GOT3 (cell line): ENCODE measurements around the gene GBX1.

Experiments
- DNase-seq: peaks from one replicate; lab custom pipeline; 2025; ENCODE audit warnings: mixed read lengths; lab: John Stamatoyannopoulos, UW

The GBX1 gene

DNA sequence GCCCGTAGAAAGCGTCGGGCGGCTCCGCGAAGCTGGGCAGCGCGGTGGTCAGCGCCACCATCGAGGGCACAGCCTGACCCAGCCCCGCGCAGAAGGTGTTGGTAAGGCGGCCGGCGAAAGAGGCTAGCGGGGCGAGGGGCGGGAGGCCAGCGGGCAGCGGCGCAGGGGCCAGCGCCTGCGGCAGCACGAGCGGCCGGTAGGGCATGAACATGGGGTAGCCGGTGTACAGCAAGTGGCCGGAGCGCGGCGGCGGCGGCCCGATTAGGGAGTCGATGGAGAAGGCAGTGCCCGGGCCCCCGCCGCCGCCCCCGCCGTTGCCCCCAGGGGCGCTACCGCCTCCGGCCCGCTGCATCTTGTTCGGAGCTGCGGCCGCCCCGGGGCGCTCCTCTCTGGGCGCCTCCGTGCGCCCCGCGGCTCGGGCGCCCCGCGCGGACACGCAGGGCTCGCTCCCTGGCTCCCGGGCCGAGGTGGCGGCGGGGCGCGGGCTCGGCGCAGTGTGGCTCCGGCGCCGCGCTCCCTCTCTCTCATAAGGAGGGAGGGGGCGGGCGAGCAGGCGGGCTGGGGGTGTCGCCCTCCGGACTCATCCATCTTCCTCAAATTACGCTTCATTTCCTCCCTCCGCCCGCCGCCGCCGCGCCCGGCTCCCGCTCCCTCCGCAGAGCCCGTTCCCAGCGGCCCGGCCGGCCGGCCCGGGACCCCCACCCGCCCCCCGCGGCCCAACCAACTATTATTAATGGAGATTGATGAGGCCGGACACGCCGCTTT lies at the start of gene GBX1:
TSS of gene GBX1 (minus strand) at position 498 of the 765 bp plus-strand sequence. CDS start at position 352, 146 bp downstream.
- DNase-seq = no peak

DNA sequence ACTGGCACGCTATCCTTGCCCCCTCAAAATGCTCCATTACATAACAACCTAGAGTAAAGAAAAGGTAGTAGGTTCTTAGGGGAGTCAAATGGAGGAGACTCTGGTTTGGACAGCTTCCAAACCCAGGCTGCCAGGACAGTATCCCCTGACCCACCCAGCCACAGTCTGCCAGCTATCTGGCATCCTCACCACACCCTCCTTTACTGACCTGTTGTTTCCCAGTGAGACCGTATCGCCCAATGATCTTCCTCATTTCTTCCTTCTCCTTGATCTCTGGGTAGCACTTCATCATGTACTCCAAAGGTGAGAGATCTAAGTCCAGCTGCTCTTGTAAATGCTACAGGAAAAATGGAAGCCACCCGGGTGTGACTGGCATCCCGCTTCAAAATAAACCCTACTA lies 47.9 kb upstream of the GBX1 start:
- DNase-seq = no peak

DNA sequence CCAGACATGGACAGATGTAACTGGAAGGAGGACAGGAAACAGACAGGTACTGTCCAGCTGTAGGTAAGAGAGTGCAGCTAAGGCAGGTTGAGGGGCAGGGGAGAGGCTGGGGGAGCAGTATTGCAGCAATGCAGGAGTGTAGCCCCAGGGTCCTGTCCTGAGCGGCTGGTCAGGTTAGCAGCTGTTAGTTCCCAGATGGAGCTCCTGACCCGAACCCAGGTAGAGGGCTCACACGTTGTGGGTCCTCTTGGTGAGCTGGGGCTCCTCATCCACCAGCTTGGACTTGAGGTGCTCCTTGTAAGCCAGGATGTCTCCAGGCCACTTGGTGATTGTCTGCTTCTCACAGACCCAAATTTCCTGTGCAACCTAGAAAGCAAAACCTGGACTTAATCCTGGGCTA lies 46.3 kb upstream of the GBX1 start:
- no peak for DNase-seq

DNA sequence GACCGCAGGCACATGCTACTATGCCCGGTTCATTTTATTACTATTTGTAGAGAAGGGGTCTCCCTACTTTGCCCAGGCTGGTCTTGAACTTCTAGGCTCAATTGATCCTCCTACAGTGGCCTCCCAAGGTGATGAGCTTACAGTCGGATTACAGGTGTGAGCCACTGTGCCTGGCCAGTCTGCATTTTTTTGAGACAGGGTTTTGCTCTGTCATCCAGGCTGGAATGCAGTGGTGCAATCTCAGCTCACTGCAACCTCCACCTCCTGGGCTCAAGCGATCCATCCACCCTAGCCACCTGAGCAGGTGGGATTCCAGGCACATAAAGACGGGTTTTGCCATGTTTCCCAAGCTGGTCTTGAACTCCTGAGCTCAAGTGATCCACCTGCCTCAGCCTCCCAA lies 45.1 kb upstream of the GBX1 start:
- no peak for DNase-seq

DNA sequence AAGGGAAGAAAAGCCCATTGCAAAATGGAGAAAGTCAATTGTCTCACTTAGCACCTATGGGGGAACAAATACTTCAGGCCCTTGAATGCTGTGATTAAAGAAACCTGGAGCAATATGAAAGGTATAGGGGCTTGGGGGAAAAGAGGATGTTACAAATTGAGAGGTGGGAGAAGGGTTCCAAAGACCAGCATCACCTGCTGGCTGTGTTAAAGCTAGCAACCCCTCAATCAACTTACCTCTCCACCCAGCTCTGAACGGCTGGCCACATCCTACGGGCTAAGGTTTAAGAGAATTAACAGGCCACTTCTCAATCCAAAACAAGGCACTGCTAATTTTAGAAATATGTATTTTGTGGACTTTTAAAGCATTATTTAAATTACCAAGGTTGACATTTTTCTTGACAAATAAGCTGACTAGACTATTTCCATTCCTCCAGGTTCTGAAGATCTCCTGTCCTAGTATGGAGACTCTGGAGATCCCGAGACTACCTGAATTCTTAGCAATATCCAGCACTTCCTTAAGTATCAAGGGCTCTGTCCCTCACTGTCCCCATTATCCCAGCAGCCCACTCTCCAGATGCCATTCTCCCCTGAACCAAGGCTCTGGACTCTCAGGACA lies 43.8 kb upstream of the GBX1 start:
- DNase-seq = no peak

DNA sequence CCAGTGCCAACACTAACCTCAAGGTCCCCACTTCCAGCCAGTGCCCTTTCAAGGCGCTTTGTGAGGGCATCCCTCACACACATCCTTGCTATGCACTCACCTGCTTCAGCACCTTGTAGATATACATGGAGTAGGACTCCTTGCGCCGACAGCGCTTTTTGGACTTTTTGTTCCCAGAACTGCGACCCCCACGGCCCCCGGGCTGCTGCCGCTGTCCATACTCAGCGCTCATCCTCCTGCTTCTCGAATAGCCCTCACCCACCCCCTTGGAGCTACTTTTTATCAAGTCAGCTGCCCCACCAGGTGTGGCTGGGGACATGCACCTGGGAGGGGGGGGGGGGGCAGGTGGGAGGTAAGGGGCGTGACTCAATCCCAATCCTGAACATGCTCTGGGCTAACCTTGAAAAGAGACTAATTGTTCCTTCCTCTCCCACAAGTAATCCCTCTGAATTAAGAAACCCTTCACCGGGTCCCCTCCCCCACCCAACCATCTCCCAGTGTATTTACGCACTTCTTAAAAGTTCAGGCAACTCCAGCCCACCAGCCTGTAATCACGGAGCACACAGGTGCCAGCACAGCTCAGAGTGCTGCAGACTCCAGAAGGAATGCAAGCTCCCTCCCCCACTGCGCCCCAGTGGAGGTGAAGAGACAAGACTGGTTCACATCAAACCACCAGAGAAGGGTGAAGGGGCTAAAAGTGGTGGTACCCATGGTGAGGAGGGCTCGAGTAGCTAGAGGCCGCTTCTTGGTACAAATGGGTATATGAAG lies 42.8 kb upstream of the GBX1 start, which contains the start of gene H2BK1:
TSS of gene H2BK1 (minus strand) at position 402 of the 768 bp plus-strand sequence. CDS start at position 232, 170 bp downstream.
- no peak for DNase-seq

DNA sequence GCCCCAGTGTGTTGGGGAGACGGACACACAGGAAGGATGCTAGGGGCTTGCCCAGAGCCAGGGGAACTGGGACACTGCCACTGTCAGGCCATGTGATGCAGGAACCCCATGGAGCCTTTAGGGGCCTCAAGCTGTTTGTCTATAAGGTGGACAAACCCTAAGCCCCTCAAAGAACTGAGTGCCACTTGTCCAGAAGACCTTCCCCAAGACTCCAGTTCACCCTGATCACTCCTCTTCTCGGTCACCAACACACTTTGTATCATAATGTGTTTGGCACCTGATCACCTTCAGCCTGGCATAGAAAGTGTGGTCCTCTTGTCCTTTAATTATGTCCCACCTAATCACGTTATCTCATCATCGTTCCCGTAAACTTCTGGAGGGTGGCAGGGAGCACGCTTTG lies 42.1 kb upstream of the GBX1 start:
- DNase-seq = no peak

DNA sequence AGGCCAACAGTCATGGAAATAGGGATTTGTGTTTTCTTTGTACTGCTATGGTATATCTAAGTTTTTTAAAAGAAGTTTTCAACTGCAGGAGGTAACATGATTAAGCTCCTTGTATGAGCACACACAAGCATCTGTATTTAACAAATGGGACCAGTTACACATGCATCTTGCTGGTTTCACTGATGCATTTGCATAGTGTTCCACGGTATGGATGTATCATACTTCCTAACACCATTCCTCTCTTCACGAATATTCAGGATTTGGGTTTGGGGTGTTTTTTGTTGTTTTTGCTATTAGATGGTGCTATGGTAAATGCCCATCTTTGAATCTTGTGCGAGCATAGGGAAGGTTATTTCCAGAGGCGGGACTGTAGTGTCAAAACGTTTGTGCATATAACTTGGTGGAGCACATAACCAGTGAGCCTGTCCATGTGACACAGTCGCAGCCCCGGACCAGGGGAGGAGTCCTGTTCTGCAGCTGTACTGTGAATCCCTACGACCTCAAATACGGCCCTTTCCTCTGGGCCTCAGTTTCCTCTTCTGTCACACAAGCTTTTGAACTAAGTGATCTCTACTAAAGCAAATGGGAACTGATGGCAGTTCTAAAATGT lies 40.9 kb upstream of the GBX1 start:
- no peak for DNase-seq

DNA sequence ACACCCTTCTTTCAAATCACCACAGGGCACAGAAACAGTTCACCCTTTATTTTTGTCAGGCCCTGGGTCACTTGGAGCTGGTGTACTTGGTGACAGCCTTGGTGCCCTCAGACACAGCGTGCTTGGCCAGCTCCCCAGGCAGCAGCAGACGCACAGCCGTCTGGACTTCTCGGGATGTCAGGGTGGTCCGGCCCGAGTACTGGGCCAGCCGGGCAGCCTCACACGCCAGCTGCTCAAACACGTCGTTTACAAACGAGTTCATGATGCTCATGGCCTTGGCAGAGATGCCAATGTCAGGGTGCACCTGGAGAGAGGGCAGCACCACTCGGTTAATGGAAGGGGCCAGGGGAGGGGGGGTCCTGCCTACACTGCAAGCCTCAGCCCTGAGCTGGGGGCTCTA lies 40.3 kb upstream of the GBX1 start:
- DNase-seq = no peak

DNA sequence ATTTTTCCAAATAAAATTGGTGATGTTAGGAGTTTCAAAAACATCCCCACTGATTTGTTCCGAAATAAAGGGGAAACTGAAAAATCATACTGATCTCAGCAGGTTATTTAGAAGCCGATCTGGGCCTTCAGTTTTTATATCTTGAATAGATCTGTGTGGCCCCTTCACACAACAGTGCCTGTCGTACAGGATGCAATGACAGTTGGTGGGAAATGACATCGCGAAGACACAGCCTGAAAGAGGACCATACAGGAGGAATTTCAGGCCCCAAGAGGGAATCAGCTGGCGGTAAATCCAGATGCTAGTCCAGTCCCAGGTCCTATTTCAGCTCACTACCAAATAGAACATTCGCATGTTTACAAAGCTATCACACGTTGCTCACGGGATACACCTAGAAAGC lies 39.8 kb upstream of the GBX1 start:
- DNase-seq = no peak

DNA sequence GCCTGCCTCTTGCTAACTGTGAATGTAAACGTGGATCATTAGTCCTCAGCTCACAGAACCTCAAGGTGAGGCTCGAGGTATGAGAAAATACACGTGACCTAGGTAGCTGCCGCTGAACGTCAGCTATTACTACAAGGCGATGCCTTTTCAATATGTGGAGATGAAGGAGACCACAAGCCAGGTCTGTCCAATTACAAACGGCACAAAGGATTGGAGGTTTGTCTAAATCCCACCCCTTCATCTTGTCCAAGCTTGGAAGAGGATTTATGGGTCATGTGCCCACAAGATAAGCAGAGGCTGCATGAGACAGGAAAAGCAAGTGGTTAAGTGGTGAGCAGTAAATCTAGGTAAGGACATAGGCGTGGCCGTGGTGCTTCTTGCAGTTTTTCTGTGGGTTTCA lies 39.4 kb upstream of the GBX1 start:
- DNase-seq = no peak

DNA sequence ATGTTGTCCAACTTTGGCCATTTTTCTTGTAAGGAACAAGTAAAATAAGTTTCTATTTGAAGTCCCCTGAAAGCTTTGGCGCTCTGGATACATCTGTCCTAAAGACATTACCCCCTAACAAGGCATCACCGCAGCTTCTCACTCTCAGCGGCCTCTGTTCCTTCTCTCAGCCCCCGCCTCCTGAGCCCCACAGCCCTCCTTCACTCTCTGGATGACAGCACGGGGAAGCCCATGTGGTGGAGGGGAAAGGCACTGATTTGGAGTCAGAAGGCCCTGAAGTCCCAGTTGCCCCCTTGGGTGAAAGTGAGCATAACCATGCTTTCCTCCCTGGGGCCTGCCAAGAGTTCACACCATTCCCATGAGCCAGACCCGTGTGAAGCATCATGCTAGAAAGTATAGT lies 38.2 kb upstream of the GBX1 start:
- DNase-seq = no peak

DNA sequence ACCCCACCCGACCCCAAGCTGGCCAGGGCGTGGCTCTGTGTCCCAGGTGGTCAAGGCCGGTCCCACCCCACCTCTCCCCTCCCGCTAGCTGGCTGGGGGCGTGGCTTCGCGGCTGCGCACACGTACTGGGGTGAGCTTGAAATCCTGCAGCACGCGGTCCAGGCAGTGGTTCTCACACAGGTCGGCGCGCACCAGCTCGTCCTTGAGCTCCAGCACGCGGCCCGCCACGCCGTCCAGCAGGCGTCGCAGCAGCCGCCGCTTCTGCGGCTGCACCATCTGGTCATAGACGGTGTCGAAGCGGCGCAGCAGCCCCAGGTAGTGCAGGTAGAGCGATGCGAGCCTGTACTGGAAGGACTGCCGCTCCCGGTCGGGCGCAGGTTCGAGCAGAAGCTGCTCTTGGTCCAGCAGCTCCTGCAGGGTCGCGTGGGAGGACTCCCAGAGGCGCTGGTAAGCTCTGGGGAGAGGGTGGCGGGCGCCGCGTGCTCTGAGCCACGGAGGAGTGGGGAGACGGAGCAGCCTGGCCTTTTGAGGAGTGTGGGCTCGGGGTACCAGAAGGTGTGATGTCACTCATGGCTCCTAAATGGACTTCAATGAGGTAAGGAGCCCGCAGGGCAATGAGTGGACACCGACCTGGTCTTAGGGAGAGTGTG lies 37.0 kb upstream of the GBX1 start:
- no peak for DNase-seq

DNA sequence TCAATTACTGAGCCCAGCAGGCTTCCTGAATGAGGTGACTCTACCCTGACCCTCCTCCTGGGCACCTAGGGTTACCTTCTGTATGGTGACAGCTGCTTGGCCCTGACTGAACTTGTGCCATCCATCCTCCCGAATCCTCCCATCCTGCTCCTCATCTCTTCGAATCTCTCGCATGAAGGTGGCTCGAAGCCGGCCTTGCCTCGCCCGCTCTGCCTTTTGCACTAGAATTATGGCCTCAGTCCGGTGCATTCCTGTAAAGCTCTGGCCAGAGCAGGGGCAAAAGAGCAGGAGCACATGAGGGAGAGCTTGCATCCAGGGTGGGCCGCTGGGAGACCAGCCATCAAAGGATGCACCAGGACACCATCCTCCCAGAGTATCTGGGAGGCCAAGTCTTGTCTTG lies 35.3 kb upstream of the GBX1 start:
- no peak for DNase-seq

DNA sequence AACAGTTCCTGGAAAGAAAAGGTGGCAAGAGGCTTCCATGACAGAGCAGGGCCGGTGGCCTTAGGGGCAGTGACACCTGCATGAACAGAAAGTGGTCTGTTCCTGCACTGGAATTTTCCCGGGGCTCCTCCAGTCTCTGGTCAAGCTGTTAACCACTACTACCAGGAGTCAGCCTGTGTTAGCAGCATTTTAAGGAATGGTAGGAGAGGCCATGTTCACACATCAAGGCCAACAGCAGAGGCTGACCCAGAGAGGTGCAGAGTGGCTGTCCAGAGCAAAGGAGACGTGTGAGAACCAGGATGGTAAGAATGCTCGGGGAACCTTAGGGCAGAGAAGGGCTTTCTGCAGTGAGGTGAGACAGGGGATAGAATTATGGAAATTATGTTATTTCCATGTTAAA lies 34.3 kb upstream of the GBX1 start:
- DNase-seq = no peak

DNA sequence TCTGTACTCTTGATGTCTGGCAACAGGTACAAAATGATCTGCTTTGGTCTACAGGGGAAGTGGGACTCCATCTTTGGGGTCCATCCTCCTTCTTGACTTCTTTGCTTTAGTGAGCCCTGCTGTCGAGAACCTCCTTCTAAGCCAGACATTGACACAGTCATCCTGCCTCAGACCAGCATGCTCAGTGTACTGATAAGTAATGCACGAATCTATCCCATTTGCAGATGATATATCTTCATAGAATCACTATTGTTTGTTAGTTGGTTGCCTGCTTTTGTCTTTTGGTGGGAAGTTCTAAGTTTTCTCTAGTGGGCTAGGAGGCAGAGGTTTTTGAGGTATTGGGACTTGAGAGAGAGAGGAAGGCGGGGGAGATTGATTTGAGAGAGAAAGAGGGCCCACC lies 33.9 kb upstream of the GBX1 start:
- DNase-seq = no peak

DNA sequence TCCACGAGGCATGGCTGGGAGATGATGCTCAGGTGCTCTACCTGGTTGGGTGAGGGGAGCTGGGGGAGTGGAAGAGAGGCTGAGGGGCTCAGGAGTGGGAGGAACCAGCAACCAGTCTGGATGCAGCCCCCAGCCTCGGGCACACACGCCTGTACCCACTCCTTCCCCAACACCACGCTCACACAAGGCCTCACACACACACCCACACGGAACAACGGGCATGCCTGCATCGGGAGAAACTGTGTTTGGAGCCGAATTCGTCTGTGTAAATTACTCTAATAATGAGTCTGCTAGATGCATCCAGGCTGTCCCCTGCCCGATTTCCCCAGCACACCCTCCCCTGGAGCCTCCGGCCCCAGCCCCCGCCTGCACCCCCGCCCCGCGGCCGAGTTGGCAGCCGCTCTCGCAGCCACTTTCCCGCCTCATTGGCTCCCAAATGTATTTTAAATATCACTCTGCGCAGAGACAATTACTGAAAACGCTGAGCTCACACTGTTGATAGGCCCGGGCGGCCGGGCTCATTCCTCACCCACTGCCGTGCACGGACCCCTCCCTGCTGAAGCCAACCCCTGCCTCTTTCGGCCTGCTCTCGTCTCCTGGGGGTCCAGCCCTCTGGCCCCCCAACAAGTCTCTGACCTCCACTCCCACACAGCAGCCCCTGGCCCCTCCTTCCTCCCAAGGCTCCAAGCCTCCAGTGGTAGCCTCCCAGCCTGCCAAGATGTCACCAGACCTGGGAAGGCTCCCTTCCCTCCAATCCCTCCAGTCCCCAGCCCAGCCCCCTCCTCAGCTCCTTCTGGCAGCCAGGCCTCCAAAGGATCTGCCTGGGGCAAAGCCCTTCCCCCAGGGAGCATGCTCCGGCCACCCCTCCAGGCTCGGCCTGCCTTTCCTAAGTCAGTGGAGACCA lies 31.7 kb upstream of the GBX1 start:
- DNase-seq = no peak

DNA sequence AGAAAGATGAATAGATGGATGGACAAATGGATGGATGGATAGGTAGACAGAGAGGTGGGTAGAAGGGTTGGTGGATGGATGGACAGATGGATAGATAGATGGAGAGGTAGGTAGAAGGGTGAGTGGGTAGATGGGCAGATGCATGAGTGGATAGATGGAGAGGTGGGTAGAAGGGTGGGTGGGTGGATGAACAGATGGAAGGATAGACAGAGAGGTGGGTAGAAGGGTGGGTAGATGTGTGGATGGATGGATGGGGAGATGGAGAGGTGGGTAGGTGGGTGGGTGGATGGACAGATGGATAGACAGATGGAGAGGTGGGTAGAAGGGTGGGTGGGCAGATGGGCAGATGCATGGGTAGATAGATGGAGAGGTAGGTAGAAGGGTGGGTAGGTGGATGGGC lies 30.4 kb upstream of the GBX1 start:
- DNase-seq = no peak

DNA sequence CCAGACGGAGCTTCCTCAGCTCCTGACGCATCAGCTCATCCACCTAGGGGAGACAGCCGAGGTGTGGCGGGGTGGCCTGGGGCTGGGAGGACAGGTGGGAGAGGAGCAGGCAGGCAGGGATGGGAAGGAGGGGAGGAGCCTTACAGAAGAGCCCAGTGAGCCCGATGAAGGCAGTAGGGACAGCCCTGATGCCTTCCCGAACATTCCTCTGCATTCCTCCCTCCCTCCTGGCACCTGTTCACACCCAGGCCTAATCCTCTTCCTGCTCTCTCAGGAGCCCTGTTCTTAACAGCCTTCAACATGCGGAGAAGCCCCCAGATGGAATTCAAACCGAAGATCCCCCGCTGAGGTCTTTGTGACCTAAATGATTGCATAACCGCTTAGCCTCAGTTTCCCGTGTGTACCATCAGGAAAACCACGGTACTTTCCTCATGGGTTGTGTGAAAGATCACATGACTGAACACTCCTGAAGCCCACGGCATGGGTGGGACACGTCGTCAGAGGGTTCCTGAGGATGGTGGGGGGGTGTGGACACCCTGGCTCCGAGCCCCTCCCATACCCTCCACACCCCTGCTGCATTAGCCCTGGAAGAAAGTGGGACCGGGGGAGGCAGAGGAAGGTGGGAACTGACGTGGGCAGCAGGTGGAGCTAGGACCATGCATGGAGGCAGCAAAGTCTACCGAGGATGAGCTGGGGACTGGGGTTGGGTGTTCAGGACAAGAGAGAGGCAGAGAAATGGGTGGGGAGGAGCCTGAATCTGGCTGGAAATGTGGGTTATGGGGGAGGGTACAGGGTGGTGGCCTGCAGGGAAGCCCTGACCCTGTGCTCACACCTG lies 28.3 kb upstream of the GBX1 start:
- no peak for DNase-seq

DNA sequence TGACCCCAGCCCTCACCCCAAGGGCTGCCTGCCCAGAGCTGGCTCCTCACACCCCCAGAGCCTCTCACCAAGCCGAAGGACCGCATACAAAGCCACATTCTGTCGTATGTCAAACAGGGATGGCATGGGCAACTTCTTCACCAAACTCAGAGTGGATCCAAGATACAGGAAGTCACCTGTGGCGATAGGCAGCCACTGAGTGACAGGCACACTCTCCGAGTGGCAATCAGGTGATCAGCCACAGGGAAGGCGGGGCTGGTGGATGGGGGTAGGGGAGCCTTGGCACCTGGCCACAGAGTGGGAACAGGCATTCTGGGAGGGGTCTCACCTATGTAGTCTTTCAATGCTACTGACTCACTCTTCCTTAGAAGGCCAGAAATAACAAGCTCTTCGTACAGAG lies 26.7 kb upstream of the GBX1 start:
- no peak for DNase-seq
